IPS DF 6.9 (cell line): ENCODE data around the gene CRYGB.

ENCODE experiments used
- DNase-seq: peaks from one replicate; pipeline ENCODE4 v3.0.0-alpha.2; 2013; ENCODE audit warnings: low read depth, low spot score
- H3K27ac ChIP-seq: one replicate; pipeline ENCODE4 v1.5.1; 2013; ENCODE audit warnings: low read length, control low read depth
- H3K27me3 ChIP-seq: 2 replicates; pipeline ENCODE4 v1.6.1; 2013; ENCODE audit warnings: mild to moderate bottlenecking, low read length; ENCODE audit not compliant: control insufficient read depth, insufficient read depth
- H3K36me3 ChIP-seq: 2 replicates; pipeline ENCODE4 v1.6.1; 2013; ENCODE audit warnings: low read length; ENCODE audit not compliant: control insufficient read depth, insufficient read depth
- H3K4me1 ChIP-seq: 2 replicates; pipeline ENCODE4 v1.6.1; 2013; ENCODE audit warnings: low read length; ENCODE audit not compliant: control insufficient read depth, insufficient read depth
- H3K4me3 ChIP-seq: 2 replicates; pipeline ENCODE4 v1.5.1; 2013; ENCODE audit warnings: mild to moderate bottlenecking, low read length
- H3K9me3 ChIP-seq: 2 replicates; pipeline ENCODE4 v1.6.1; 2013; ENCODE audit warnings: low read length, inconsistent platforms; ENCODE audit not compliant: control insufficient read depth, insufficient read depth

CRYGB gene

DNA sequence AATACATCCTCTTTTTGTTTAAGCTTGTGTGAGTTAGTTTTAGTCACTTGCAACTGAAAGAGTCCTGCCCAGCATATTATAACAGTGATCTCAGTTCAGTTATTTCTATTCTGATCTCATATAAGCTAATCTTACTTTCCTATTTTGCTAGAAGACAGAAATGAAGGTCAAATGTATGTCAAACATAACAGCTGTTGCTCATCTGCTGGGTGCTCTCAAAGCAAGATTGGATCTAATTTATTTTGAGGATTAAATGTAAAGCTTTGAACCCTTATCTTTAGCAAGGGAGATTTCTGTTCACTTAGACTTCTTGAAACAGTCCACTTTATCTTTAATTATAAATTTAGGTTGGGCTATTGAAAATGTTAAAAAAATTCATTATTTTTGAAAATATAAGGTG lies 52.8 kb downstream of the CRYGB start:
- Histone ChIP-seq H3K27ac (no peak overlapping the region), H3K27me3 (no peaks in the 10 kb centered on the region)
- no peak for DNase-seq

More for the DNA sequence above, 52.8 kb downstream of the CRYGB start:
- Histone ChIP-seq H3K4me3 (no peak overlapping the region), H3K4me1 (no peaks in the 10 kb centered on the region), H3K36me3 (no peaks in the 10 kb centered on the region), H3K9me3 (no peaks in the 10 kb centered on the region)
